GM10248 (cell line): ENCODE data around the gene LRRTM4.

ENCODE experiments used
- CTCF ChIA-PET: fragments of 300-600 bp; sonication (Branson Sonifier 250); formaldehyde crosslinking; extraction: SDS; loops from one replicate; lab custom pipeline; 2021; ENCODE audit warnings: antibody characterized with exemption; lab: Yijun Ruan, JAX
- POLR2A ChIA-PET: fragments of 350-650 bp; sonication (Branson Sonifier 250); formaldehyde crosslinking; extraction: SDS; loops from one replicate; lab custom pipeline; 2020; ENCODE audit warnings: antibody characterized with exemption; lab: Yijun Ruan, JAX
- DNase-seq: peaks from one replicate; pipeline ENCODE4 v3.0.0; 2012; ENCODE audit errors: extremely low spot score
- TF ChIP-seq, protein P1 (sequence below): IDR thresholded peaks from 2 replicates; pipeline ENCODE4 v1.5.1; 2012; ENCODE audit warnings: mild to moderate bottlenecking, low read depth; ENCODE audit errors: extremely low read depth, missing control alignments, control extremely low read depth

LRRTM4 gene

DNA sequence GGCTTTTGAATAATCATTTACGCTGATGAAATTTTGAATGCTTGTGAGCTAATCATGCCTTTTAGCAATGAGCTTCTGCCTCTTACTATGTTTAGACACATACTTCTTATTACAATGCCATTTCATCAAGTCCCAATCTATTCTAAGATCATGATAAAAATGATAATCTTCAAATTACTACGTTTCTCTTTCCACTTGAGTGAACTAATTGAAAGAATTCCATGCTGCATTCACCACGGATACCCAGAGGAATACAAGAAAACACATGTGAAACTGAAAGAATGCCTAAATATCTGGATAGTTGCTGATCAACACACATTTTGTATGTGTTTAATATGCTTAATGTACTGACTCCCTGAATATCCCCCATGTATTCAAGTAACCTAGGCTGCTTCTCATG lies 62.3 kb downstream of the LRRTM4 start:
- CTCF ChIA-PET = no interaction called here
- no peak for DNase-seq
- TF ChIP-seq, protein P1, sequence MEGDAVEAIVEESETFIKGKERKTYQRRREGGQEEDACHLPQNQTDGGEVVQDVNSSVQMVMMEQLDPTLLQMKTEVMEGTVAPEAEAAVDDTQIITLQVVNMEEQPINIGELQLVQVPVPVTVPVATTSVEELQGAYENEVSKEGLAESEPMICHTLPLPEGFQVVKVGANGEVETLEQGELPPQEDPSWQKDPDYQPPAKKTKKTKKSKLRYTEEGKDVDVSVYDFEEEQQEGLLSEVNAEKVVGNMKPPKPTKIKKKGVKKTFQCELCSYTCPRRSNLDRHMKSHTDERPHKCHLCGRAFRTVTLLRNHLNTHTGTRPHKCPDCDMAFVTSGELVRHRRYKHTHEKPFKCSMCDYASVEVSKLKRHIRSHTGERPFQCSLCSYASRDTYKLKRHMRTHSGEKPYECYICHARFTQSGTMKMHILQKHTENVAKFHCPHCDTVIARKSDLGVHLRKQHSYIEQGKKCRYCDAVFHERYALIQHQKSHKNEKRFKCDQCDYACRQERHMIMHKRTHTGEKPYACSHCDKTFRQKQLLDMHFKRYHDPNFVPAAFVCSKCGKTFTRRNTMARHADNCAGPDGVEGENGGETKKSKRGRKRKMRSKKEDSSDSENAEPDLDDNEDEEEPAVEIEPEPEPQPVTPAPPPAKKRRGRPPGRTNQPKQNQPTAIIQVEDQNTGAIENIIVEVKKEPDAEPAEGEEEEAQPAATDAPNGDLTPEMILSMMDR = no peak
- POLR2A ChIA-PET = interaction anchor here (0.7 kb wide), 1 partner anchor 15 kb away, joined by 3 read pairs; no protein-coding TSS in a partner anchor

DNA sequence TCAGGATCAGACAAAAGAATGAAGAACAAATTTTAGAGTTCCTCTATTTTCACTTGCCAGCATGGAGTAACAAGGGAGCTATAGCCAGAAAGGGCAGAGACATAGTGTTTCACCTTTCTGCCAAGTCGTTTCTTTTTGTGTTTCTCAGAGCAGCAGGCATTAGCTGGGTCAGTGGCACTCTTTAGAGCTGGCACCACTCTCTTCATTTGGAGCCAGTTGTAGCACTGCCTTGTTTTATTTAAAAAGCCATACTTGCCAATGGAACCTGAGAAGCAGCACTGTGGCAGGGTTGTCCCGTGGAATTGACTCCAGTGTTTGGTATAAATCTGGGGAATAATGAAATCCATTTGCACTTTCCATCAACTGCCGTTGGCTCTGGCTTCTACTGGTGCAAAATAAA lies 64.0 kb downstream of the LRRTM4 start:
- ChIA-PET CTCF (no interaction called here), POLR2A (no interaction called here)
- TF ChIP-seq, protein P1 = no peak
- no peak for DNase-seq

DNA sequence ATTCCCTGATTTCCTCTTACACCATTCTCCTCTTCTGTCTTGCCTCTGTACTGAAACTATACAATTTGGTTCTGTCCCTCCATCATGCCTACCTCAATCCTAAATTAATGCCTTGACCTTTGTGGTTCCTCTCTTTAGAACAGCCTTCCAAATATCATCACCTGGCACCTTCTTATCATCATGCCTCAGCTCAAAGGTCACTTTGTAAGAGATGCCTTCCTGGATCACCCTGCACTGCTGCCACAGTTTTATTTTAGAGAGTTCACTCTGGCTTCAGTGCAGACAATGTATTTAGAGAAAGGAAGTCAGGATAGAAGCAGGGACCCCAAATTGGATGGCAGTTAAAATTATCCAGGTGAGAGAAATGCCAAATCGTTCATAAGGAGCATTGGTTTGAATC lies 64.5 kb downstream of the LRRTM4 start:
- DNase-seq = no peak
- TF ChIP-seq, protein P1 = no peak
- ChIA-PET CTCF (no interaction called here), POLR2A (no interaction called here)

DNA sequence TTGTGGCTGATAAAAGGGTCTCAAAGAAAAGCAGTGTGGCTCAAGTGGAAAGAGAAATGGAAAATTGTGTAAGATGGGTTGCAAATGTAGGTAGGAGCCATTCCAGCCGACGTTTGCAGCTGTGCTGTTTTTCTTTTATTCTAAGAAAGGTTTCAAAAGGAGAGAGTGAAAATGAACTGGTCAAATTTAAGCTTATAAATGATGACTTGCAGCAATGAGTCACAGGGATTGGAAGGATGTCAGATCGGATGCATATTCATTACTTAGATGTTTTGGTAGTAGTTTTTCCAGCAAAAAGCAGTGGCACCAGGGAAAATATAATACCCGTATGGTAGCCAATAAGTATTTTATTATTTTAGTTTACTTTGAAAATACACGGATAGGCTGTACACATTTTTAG lies 79.1 kb downstream of the LRRTM4 start:
- POLR2A ChIA-PET = no interaction called here
- TF ChIP-seq, protein P1 = no peak
- CTCF ChIA-PET = no interaction called here
- DNase-seq = no peak

DNA sequence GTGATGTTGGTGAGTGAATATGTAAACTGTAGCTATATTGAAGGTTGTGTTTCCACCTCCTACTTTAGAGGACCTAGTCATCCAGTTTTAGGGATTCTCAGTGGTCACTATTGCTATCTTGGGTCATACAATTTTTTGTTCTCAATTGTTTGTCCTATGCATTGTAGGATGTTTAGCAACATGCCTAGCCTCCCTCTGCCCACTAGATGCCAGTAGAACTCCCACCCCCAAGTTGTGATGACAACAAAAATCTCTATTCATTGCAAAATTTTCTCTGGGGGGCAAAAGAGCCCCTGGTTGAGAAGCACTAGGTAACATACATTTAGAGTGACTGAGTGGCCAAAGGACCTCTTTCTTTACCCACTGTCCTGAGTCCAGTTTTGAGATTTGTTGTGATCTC lies 87.3 kb downstream of the LRRTM4 start:
- DNase-seq = no peak
- POLR2A ChIA-PET = no interaction called here
- CTCF ChIA-PET = interaction anchor here (0.9 to 1.1 kb wide), 2 partner anchors 12 to 43 kb away, joined by 3 read pairs; no protein-coding TSS in a partner anchor
- TF ChIP-seq, protein P1 = no peak

DNA sequence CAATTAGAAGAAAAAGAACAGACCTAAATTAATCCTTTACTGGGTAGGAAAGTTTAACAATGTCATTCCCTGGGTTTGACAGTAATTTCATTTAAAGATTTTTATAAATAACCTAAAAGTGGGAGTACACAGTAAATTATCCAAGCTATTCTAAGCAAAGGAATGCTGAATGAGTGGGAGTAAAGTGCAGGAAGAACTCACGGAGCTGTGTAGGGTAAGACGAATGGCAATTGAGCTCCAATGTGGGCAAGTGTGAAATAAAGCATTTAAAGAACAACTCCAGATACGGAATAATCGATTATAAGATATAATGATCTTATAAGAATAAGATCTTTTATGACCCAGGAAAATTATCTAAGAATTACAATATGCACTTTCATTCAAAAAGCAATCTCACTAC lies 93.2 kb downstream of the LRRTM4 start:
- POLR2A ChIA-PET = no interaction called here
- no peak for DNase-seq
- TF ChIP-seq, protein P1 = no peak
- CTCF ChIA-PET = no interaction called here

DNA sequence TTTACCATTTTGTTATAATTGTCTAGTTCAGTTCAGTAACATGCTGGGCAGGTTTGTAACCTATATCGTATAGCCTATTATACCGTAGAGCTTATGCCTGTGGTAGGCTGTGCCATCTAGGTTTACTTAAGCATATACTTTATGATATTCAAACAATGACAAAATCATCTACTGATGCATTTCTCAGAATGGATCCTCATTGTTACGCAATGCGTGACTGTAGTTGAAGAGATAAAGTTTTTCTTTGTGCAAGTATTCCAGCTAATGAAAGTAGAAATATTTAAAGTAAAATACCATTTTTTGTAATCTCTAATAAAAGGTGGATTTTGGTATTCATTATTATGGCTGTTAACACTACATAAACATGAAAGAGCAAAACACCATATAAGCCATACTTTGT lies 100.2 kb downstream of the LRRTM4 start:
- CTCF ChIA-PET = no interaction called here
- TF ChIP-seq, protein P1 = no peak
- DNase-seq = no peak
- POLR2A ChIA-PET = no interaction called here
